Stomach (tissue), 4 donors: ENCODE data around the gene GSE1.

ENCODE experiments used
- EP300 ChIP-seq: sonication (generic); formaldehyde crosslinking; IDR thresholded peaks from one replicate; pipeline ENCODE4 v1.6.1; 2017; ENCODE audit warnings: antibody characterized with exemption
- POLR2A ChIP-seq, 4 donors: fragments of 450-650 bp; IDR thresholded peaks; one replicate each; pipeline ENCODE4 v1.6.1; 2016; ENCODE audit warnings: antibody characterized with exemption in 4 of 4, control low read depth in 2 of 4, mild to moderate bottlenecking in 1 of 4, moderate library complexity in 1 of 4
- TF ChIP-seq, protein P1 (sequence below), 7 experiments: fragments of 450-650 bp in 4 of 7; fragments of 200-600 bp in 3 of 7; sonication (generic) in 3 of 7; IDR thresholded peaks; one replicate each; pipeline ENCODE4 v1.5.1; 2016 to 2019; ENCODE audit warnings: antibody characterized with exemption in 7 of 7, control low read depth in 2 of 7, mild to moderate bottlenecking in 1 of 7

DNA sequence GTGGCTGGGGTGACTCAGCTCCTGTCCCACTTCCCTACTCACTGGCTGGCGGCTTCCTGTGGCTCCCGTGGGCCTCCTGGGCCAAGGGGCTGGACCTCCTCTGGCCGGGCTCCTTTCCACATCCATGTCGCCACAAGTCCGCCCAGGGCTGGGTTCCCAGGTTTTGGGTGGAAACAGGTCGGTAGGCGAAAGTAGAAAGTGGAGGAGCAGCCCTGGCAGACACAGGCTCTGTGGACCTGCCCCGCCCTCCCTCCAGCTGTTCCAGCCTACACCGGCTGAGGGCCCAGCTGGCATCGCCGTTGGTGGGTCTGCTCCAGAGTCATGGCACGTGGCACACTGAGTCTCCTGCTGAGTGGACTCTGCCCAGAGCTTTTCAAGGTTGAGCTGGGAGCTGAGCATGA, 28.7 kb downstream of the GSE1 start:
- no peak for TF ChIP-seq EP300
- TF ChIP-seq POLR2A (IDR thresholded peaks at IDR 0.05): no peak
- TF ChIP-seq, protein P1, sequence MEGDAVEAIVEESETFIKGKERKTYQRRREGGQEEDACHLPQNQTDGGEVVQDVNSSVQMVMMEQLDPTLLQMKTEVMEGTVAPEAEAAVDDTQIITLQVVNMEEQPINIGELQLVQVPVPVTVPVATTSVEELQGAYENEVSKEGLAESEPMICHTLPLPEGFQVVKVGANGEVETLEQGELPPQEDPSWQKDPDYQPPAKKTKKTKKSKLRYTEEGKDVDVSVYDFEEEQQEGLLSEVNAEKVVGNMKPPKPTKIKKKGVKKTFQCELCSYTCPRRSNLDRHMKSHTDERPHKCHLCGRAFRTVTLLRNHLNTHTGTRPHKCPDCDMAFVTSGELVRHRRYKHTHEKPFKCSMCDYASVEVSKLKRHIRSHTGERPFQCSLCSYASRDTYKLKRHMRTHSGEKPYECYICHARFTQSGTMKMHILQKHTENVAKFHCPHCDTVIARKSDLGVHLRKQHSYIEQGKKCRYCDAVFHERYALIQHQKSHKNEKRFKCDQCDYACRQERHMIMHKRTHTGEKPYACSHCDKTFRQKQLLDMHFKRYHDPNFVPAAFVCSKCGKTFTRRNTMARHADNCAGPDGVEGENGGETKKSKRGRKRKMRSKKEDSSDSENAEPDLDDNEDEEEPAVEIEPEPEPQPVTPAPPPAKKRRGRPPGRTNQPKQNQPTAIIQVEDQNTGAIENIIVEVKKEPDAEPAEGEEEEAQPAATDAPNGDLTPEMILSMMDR (IDR thresholded peaks at IDR 0.05): no peak
